ENCODE results near the gene SPEG. TPM values are rescaled to one million over a fixed set of nuclear protein-coding genes. Genes with fewer than 3 reads are reported as not detected.

The SPEG gene
- total and polyA plus RNA-seq, 2 of the 13 experiments (the other 11 are each of a cell fraction or from before 2014, with no cell fraction given): 0.18 to 0.24 TPM

DNA sequence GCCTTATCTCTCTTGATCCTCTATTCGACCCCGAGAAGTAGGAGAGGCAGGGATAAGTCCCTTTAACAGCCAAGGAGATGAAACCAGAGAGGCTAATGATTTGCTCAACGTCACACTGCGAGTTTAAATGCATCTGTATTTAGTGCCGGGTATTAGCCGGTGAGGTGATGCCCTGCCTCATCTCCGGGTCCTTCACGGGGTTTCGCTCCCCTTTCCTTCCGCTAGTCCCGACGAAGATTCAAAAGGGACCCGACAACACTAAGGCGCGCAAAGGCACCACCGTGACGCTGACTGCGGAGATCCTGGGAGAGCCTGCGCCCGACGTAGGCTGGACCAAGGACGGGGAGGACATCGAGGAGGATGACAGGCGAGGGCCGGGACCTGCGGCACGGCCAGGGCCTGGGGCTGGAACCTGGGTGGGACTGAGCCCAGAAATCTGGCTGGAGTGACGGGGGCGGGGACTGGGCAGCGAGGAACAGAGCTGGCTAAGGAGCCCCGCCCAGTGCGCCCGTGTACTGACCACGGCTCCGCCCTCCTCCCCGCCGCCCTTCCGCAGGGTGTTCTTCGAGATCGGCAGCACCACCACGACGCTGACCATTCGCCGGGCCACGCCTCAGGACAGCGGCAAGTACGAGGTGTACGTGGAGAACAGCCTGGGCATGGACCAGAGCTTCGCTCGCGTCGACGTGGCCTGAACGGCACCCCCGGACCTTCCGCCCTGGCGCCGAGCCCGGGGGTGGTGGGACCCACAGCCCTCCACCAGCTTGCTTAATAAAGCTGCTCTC is 63.0 kb downstream of the SPEG start (continued):
- no peak for TF ChIP-seq KLF9 (CRISPR knock-in tag; IDR thresholded peaks at IDR 0.05; ENCODE audit: low read depth)
- 0 out of 2 replicates have a peak, but pooled peaks have one; percentile 36 for TF ChIP-seq ZNF704 (CRISPR knock-in tag; IDR thresholded peaks at IDR 0.05; ENCODE audit: borderline replicate concordance)
- TF ChIP-seq SMAD9 (CRISPR knock-in tag; IDR thresholded peaks at IDR 0.05): no peak
- no peak; the same call in 1 of the 2 replicates for TF ChIP-seq PITX1 (CRISPR knock-in tag; IDR thresholded peaks at IDR 0.05)
- TF ChIP-seq UBTF (CRISPR knock-in tag; IDR thresholded peaks at IDR 0.05): peak; percentile 73
- peak; percentile 89 for TF ChIP-seq RBFOX2 (IDR thresholded peaks at IDR 0.05; ENCODE audit: low read depth, low read length)
- TF ChIP-seq CTCF (CRISPR knock-in tag; IDR thresholded peaks at IDR 0.05): no peak
- TF ChIP-seq NFYC (CRISPR knock-in tag; IDR thresholded peaks at IDR 0.05): no peak
- TF ChIP-seq SP2 (CRISPR knock-in tag; IDR thresholded peaks at IDR 0.05): peak; percentile 60
- no peak for TF ChIP-seq REL (CRISPR knock-in tag; conservative IDR thresholded peaks at IDR 0.05)
- peak; percentile 94; the same call in 1 of the 2 replicates for TF ChIP-seq ZNF709 (CRISPR knock-in tag; IDR thresholded peaks at IDR 0.05)
- no peak for TF ChIP-seq ZBTB3 (CRISPR knock-in tag; IDR thresholded peaks at IDR 0.05; ENCODE audit: borderline replicate concordance, low read depth)
- TF ChIP-seq KMT2B (CRISPR knock-in tag; IDR thresholded peaks at IDR 0.05): peak; percentile 61
- TF ChIP-seq FOXO4 (CRISPR knock-in tag; conservative IDR thresholded peaks at IDR 0.05): 0 out of 2 replicates have a peak, but pooled peaks have one; percentile 0
- no peak for TF ChIP-seq ZNF792 (CRISPR knock-in tag; IDR thresholded peaks at IDR 0.05)
- TF ChIP-seq ZNF652 (CRISPR knock-in tag; IDR thresholded peaks at IDR 0.05; ENCODE audit: borderline replicate concordance, low read depth): no peak
- no peak for TF ChIP-seq ZNF354B (CRISPR knock-in tag; IDR thresholded peaks at IDR 0.05)
- 0 out of 2 replicates have a peak, but pooled peaks have one; percentile 71 for TF ChIP-seq TIGD3 (CRISPR knock-in tag; IDR thresholded peaks at IDR 0.05; ENCODE audit: borderline replicate concordance)
- no peak for TF ChIP-seq RFXANK (CRISPR knock-in tag; IDR thresholded peaks at IDR 0.05)
- no peak for TF ChIP-seq KAT2B (IDR thresholded peaks at IDR 0.05; ENCODE audit: borderline replicate concordance, low read depth, low read length)
- TF ChIP-seq, protein P1, sequence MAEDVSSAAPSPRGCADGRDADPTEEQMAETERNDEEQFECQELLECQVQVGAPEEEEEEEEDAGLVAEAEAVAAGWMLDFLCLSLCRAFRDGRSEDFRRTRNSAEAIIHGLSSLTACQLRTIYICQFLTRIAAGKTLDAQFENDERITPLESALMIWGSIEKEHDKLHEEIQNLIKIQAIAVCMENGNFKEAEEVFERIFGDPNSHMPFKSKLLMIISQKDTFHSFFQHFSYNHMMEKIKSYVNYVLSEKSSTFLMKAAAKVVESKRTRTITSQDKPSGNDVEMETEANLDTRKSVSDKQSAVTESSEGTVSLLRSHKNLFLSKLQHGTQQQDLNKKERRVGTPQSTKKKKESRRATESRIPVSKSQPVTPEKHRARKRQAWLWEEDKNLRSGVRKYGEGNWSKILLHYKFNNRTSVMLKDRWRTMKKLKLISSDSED (CRISPR knock-in tag; IDR thresholded peaks at IDR 0.05): no peak
